HepG2 (cell line): ENCODE measurements around the gene SYNJ2. TPM values are rescaled to one million over a fixed set of nuclear protein-coding genes. Genes with fewer than 3 reads are reported as not detected.

Experiments used
- AKNA ChIP-seq: sonication (generic); formaldehyde crosslinking; IDR thresholded peaks from 2 replicates; pipeline ENCODE4 v1.4.0; 2020; ENCODE audit warnings: missing genetic modification reagents, borderline replicate concordance
- CREB1 ChIP-seq, 2 experiments: fragments of 450-650 bp in 1 of 2; IDR thresholded peaks; 2 replicates each; pipeline ENCODE4 v1.6.1; 2016 to 2017; ENCODE audit warnings: control low read depth in 1 of 2, mild to moderate bottlenecking in 1 of 2, missing compliant biosample characterization in 1 of 2, missing genetic modification characterization in 1 of 2
- ELK4 ChIP-seq: sonication (generic); formaldehyde crosslinking; IDR thresholded peaks from 2 replicates; pipeline ENCODE4 v1.9.0; 2021; ENCODE audit warnings: missing genetic modification reagents, borderline replicate concordance
- GLMP ChIP-seq: sonication (generic); formaldehyde crosslinking; IDR thresholded peaks from 2 replicates; pipeline ENCODE4 v1.9.0; 2021; ENCODE audit warnings: missing genetic modification reagents, mild to moderate bottlenecking, borderline replicate concordance
- IRF1 ChIP-seq: sonication (generic); formaldehyde crosslinking; IDR thresholded peaks from 2 replicates; pipeline ENCODE4 v1.4.0; 2020; ENCODE audit warnings: low read depth, mild to moderate bottlenecking, missing genetic modification reagents
- MLX ChIP-seq: IDR thresholded peaks from 2 replicates; pipeline ENCODE4 v1.6.1; 2016
- MZF1 ChIP-seq: sonication (generic); formaldehyde crosslinking; IDR thresholded peaks from 2 replicates; pipeline ENCODE4 v1.8.1; 2023; ENCODE audit warnings: mild to moderate bottlenecking, missing genetic modification reagents, borderline replicate concordance
- PCBP2 ChIP-seq: fragments of 200-400 bp; formaldehyde crosslinking; optimal IDR thresholded peaks from 2 replicates; pipeline ENCODE3; 2018; ENCODE audit warnings: low read length, low read depth; ENCODE audit not compliant: poor library complexity, severe bottlenecking
- POLR2AphosphoS5 ChIP-seq: IDR thresholded peaks from 2 replicates; pipeline ENCODE4 v1.6.1; 2012; ENCODE audit warnings: low read depth, low read length
- PRPF4 ChIP-seq: fragments of 200-400 bp; formaldehyde crosslinking; IDR thresholded peaks from 2 replicates; pipeline ENCODE4 v1.6.1; 2016; ENCODE audit warnings: low read length, low read depth; ENCODE audit not compliant: poor library complexity, severe bottlenecking
- SAFB2 ChIP-seq: sonication (generic); formaldehyde crosslinking; IDR thresholded peaks from 2 replicates; pipeline ENCODE4 v1.5.1; 2020; ENCODE audit warnings: missing genetic modification reagents, low read depth, mild to moderate bottlenecking, borderline replicate concordance
- SMARCC2 ChIP-seq: fragments of 450-650 bp; IDR thresholded peaks from 2 replicates; pipeline ENCODE4 v1.6.1; 2017; ENCODE audit warnings: antibody characterized with exemption, mild to moderate bottlenecking
- TCF12 ChIP-seq, 2 experiments: fragments of 450-650 bp in 1 of 2; sonication (generic) in 1 of 2; formaldehyde crosslinking in 1 of 2; IDR thresholded peaks; 2 replicates each; pipeline versions ENCODE4 v1.6.1 to v1.8.0; 2017 to 2022; ENCODE audit warnings: antibody characterized with exemption in 1 of 2, mild to moderate bottlenecking in 1 of 2, missing genetic modification reagents in 1 of 2, moderate library complexity in 1 of 2
- TEAD3 ChIP-seq: optimal IDR thresholded peaks from 2 replicates; pipeline ENCODE3; 2016; ENCODE audit warnings: borderline replicate concordance
- ZNF136 ChIP-seq: sonication (generic); formaldehyde crosslinking; IDR thresholded peaks from 2 replicates; pipeline ENCODE4 v1.8.1; 2022; ENCODE audit warnings: low read depth, mild to moderate bottlenecking, moderate library complexity, missing genetic modification reagents
- ZNF260 ChIP-seq: sonication (generic); formaldehyde crosslinking; IDR thresholded peaks from 2 replicates; pipeline ENCODE4 v1.4.0; 2020; ENCODE audit warnings: missing genetic modification reagents, low read depth, mild to moderate bottlenecking, borderline replicate concordance
- ZNF543 ChIP-seq: sonication (generic); formaldehyde crosslinking; IDR thresholded peaks from 2 replicates; pipeline ENCODE4 v1.4.0; 2020; ENCODE audit warnings: mild to moderate bottlenecking, missing genetic modification reagents
- ZNF547 ChIP-seq: sonication (generic); formaldehyde crosslinking; IDR thresholded peaks from 2 replicates; pipeline ENCODE4 v1.5.1; 2020; ENCODE audit warnings: mild to moderate bottlenecking, missing genetic modification reagents
- ZNF672 ChIP-seq: sonication (generic); formaldehyde crosslinking; IDR thresholded peaks from 2 replicates; pipeline ENCODE4 v1.8.1; 2022; ENCODE audit warnings: missing genetic modification reagents
- ZNF850 ChIP-seq: sonication (generic); formaldehyde crosslinking; conservative IDR thresholded peaks from 2 replicates; pipeline ENCODE4 v1.9.0; 2021; ENCODE audit warnings: mild to moderate bottlenecking, missing genetic modification reagents
- polyA plus RNA-seq, 8 experiments: library from polyadenylated mRNA; depleted of rRNA in 3 of 8; stranded (reverse) in 7 of 8; unstranded in 1 of 8; fragments of >200 nt; fragmentation: Illumina TruSeq in 4 of 8; extraction: Trizol in 4 of 8; gene quantifications; 2 replicates each; pipeline versions ENCODE4 v1.2.1 to v1.2.3, GENCODE V29; 2011 to 2016; ENCODE audit warnings: low read depth in 4 of 8, missing spikeins in 1 of 8, mixed read lengths in 1 of 8; ENCODE audit not compliant: insufficient read depth in 1 of 8
- total RNA-seq, 5 experiments: library from RNA; depleted of rRNA; stranded (reverse); fragments of >200 nt; fragmentation: Illumina TruSeq; extraction: Trizol; gene quantifications; 2 replicates each; pipeline ENCODE4 v1.2.3, GENCODE V29; 2016; ENCODE audit warnings: low read depth in 1 of 5

The SYNJ2 gene
- total and polyA plus RNA-seq, 2 of the 13 experiments (the other 11 are each of a cell fraction or from before 2014, with no cell fraction given) = 39.1 to 57.6 TPM

GRCh38 chr6:157985378-157986155 is 3.9 kb downstream of the SYNJ2 start (continued):
- no peak for TF ChIP-seq CREB1 (IDR thresholded peaks at IDR 0.05)
- TF ChIP-seq CREB1 (CRISPR knock-in tag; IDR thresholded peaks at IDR 0.05) = peak; percentile 84
- peak; percentile 89 for TF ChIP-seq TEAD3 (CRISPR knock-in tag)
- TF ChIP-seq GLMP (CRISPR knock-in tag) = no peak
- TF ChIP-seq AKNA (CRISPR knock-in tag) = no peak
- TF ChIP-seq ZNF543 = peak; percentile 75
- TF ChIP-seq ZNF547 (CRISPR knock-in tag) = no peak
- TF ChIP-seq ZNF260 (CRISPR knock-in tag) = no peak
- TF ChIP-seq ZNF136 = 0 out of 2 replicates have a peak, but pooled peaks have one; percentile 15
- TF ChIP-seq PRPF4 = no peak
- no peak for TF ChIP-seq ELK4 (CRISPR knock-in tag)
- TF ChIP-seq MZF1 = no peak
- no peak for TF ChIP-seq IRF1
- no peak for TF ChIP-seq ZNF850 (CRISPR knock-in tag)
- TF ChIP-seq MLX (CRISPR knock-in tag) = peak; percentile 94
- peak; percentile 51; the same call in 1 of the 2 replicates for TF ChIP-seq SAFB2 (CRISPR knock-in tag)
- TF ChIP-seq SMARCC2 = no peak
- TF ChIP-seq POLR2AphosphoS5 = peak; percentile 67
- TF ChIP-seq TCF12 (IDR thresholded peaks at IDR 0.05) = no peak
- TF ChIP-seq TCF12 (CRISPR knock-in tag; IDR thresholded peaks at IDR 0.05) = peak; percentile 97
- TF ChIP-seq PCBP2 = no peak
- no peak; the same call in 1 of the 2 replicates for TF ChIP-seq ZNF672
